HepG2 (cell line): ENCODE measurements around the gene GPS1. TPM values are rescaled to one million over a fixed set of nuclear protein-coding genes. Genes with fewer than 3 reads are reported as not detected.

Experiments
- NFIC ChIP-seq: IDR thresholded peaks from 2 replicates; pipeline ENCODE4 v1.6.1; 2012; ENCODE audit warnings: mild to moderate bottlenecking, low read length, inconsistent platforms
- NFKBIZ ChIP-seq: IDR thresholded peaks from 2 replicates; pipeline ENCODE4 v1.6.1; 2018; ENCODE audit warnings: missing genetic modification reagents, missing compliant biosample characterization
- TRIM24 ChIP-seq: sonication (generic); formaldehyde crosslinking; IDR thresholded peaks from 2 replicates; pipeline ENCODE4 v1.8.0; 2022; ENCODE audit warnings: mild to moderate bottlenecking, missing genetic modification reagents
- ZFP41 ChIP-seq: sonication (generic); formaldehyde crosslinking; IDR thresholded peaks from 2 replicates; pipeline ENCODE4 v1.4.0; 2020; ENCODE audit warnings: mild to moderate bottlenecking, missing genetic modification reagents, borderline replicate concordance
- ZNF496 ChIP-seq: sonication (generic); formaldehyde crosslinking; IDR thresholded peaks from 2 replicates; pipeline ENCODE4 v1.8.1; 2023; ENCODE audit warnings: mild to moderate bottlenecking, moderate library complexity, missing genetic modification reagents; ENCODE audit not compliant: insufficient replicate concordance
- polyA plus RNA-seq, 8 experiments: library from polyadenylated mRNA; depleted of rRNA in 3 of 8; stranded (reverse) in 7 of 8; unstranded in 1 of 8; fragments of >200 nt; fragmentation: Illumina TruSeq in 4 of 8; extraction: Trizol in 4 of 8; gene quantifications; 2 replicates each; pipeline versions ENCODE4 v1.2.1 to v1.2.3, GENCODE V29; 2011 to 2016; ENCODE audit warnings: low read depth in 4 of 8, missing spikeins in 1 of 8, mixed read lengths in 1 of 8; ENCODE audit not compliant: insufficient read depth in 1 of 8
- total RNA-seq, 5 experiments: library from RNA; depleted of rRNA; stranded (reverse); fragments of >200 nt; fragmentation: Illumina TruSeq; extraction: Trizol; gene quantifications; 2 replicates each; pipeline ENCODE4 v1.2.3, GENCODE V29; 2016; ENCODE audit warnings: low read depth in 1 of 5
- TF ChIP-seq, protein P1 (sequence below): sonication (generic); formaldehyde crosslinking; IDR thresholded peaks from 2 replicates; pipeline ENCODE4 v1.5.0; 2020; ENCODE audit warnings: mild to moderate bottlenecking, missing genetic modification reagents, borderline replicate concordance
- TF ChIP-seq, protein P2 (sequence below): sonication (generic); formaldehyde crosslinking; IDR thresholded peaks from 2 replicates; pipeline ENCODE4 v1.8.1; 2023; ENCODE audit warnings: mild to moderate bottlenecking, moderate library complexity, missing genetic modification reagents
- TF ChIP-seq, protein P3 (sequence below): fragments of 450-650 bp; IDR thresholded peaks from 2 replicates; pipeline ENCODE4 v1.6.1; 2016
- TF ChIP-seq, protein P4 (sequence below): sonication (generic); formaldehyde crosslinking; conservative IDR thresholded peaks from 2 replicates; pipeline ENCODE4 v1.4.0; 2020; ENCODE audit warnings: mild to moderate bottlenecking, missing genetic modification reagents, moderate library complexity

GPS1 gene
- total and polyA plus RNA-seq, 2 of the 13 experiments (the other 11 are each of a cell fraction or from before 2014, with no cell fraction given): 124 to 128 TPM

DNA sequence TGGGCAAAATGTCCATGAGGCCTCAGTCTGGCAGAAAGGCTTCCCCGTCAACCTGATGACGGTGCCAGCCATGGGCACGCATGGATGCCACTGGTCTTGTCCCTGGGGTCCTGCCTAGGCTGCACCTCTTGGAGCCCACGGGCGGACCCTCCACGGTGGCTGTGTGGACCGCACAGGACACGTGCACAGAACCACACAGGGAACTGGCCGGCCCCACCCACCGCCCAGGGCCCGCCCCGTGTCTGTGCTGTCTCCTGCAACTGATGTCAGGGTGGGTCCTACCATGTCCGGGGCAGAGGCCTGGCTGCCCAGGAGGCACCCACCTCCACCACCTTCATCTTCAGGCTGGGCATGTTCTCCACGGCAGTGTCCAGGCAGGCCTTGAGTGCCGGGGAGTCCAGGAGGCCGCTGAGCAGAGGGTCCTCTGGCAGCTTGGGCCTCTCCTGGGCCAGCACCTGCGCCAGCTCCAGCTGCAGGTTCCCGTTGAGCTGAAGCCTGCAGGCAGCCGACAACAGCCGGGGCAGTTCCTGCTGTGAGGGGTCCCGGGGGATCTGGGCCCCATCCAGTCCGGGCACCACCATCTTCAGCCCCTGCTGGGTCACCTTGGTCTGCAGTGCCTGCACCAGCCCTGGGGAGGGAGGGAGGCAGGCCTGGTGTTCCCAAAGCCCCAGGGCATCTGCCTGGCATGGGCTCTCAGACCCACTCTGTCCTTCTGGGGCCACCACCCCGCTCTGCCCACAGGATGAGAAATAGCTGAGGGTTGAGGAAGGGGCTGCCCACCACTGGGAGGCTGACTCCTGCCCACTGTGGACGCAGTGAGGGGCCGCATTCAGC is 34.5 kb downstream of the GPS1 start (continued):
- TF ChIP-seq, protein P1, sequence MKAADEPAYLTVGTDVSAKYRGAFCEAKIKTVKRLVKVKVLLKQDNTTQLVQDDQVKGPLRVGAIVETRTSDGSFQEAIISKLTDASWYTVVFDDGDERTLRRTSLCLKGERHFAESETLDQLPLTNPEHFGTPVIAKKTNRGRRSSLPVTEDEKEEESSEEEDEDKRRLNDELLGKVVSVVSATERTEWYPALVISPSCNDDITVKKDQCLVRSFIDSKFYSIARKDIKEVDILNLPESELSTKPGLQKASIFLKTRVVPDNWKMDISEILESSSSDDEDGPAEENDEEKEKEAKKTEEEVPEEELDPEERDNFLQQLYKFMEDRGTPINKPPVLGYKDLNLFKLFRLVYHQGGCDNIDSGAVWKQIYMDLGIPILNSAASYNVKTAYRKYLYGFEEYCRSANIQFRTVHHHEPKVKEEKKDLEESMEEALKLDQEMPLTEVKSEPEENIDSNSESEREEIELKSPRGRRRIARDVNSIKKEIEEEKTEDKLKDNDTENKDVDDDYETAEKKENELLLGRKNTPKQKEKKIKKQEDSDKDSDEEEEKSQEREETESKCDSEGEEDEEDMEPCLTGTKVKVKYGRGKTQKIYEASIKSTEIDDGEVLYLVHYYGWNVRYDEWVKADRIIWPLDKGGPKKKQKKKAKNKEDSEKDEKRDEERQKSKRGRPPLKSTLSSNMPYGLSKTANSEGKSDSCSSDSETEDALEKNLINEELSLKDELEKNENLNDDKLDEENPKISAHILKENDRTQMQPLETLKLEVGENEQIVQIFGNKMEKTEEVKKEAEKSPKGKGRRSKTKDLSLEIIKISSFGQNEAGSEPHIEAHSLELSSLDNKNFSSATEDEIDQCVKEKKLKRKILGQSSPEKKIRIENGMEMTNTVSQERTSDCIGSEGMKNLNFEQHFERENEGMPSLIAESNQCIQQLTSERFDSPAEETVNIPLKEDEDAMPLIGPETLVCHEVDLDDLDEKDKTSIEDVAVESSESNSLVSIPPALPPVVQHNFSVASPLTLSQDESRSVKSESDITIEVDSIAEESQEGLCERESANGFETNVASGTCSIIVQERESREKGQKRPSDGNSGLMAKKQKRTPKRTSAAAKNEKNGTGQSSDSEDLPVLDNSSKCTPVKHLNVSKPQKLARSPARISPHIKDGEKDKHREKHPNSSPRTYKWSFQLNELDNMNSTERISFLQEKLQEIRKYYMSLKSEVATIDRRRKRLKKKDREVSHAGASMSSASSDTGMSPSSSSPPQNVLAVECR (CRISPR knock-in tag): no peak
- TF ChIP-seq, protein P2, sequence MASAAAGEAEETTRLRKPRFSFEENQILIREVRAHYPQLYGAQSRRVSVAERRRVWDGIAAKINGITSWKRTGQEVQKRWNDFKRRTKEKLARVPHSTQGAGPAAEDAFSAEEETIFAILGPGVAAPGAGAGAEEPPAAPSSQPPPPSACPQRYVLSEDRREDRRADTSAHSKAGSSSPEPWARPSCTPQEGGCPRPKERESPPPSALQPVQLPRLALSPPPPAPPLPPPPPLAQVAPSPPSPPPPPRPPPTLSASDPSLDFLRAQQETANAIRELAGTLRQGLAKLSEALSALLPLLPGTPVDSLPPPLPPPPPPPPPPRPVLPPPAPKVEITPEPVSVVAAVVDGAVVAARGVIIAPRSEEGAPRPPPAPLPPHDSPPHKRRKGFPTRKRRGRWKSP: no peak
- no peak for TF ChIP-seq NFIC
- TF ChIP-seq TRIM24: no peak
- no peak for TF ChIP-seq ZFP41 (CRISPR knock-in tag)
- TF ChIP-seq NFKBIZ (CRISPR knock-in tag): no peak
- TF ChIP-seq, protein P3, sequence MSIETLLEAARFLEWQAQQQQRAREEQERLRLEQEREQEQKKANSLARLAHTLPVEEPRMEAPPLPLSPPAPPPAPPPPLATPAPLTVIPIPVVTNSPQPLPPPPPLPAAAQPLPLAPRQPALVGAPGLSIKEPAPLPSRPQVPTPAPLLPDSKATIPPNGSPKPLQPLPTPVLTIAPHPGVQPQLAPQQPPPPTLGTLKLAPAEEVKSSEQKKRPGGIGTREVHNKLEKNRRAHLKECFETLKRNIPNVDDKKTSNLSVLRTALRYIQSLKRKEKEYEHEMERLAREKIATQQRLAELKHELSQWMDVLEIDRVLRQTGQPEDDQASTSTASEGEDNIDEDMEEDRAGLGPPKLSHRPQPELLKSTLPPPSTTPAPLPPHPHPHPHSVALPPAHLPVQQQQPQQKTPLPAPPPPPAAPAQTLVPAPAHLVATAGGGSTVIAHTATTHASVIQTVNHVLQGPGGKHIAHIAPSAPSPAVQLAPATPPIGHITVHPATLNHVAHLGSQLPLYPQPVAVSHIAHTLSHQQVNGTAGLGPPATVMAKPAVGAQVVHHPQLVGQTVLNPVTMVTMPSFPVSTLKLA: no peak
- no peak for TF ChIP-seq ZNF496 (CRISPR knock-in tag)
- TF ChIP-seq, protein P4, sequence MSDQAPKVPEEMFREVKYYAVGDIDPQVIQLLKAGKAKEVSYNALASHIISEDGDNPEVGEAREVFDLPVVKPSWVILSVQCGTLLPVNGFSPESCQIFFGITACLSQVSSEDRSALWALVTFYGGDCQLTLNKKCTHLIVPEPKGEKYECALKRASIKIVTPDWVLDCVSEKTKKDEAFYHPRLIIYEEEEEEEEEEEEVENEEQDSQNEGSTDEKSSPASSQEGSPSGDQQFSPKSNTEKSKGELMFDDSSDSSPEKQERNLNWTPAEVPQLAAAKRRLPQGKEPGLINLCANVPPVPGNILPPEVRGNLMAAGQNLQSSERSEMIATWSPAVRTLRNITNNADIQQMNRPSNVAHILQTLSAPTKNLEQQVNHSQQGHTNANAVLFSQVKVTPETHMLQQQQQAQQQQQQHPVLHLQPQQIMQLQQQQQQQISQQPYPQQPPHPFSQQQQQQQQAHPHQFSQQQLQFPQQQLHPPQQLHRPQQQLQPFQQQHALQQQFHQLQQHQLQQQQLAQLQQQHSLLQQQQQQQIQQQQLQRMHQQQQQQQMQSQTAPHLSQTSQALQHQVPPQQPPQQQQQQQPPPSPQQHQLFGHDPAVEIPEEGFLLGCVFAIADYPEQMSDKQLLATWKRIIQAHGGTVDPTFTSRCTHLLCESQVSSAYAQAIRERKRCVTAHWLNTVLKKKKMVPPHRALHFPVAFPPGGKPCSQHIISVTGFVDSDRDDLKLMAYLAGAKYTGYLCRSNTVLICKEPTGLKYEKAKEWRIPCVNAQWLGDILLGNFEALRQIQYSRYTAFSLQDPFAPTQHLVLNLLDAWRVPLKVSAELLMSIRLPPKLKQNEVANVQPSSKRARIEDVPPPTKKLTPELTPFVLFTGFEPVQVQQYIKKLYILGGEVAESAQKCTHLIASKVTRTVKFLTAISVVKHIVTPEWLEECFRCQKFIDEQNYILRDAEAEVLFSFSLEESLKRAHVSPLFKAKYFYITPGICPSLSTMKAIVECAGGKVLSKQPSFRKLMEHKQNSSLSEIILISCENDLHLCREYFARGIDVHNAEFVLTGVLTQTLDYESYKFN (CRISPR knock-in tag): no peak
- TF ChIP-seq, all 625 proteins: peak for 12
